ENCODE data around the gene SNX21.

- TF ChIP-seq CTCF (IDR thresholded peaks at IDR 0.05; ENCODE audit: insufficient read depth, low read length) (no peak), POLR2AphosphoS5 (IDR thresholded peaks at IDR 0.05; ENCODE audit: low read depth) (no peak), SPI1 (IDR thresholded peaks at IDR 0.05; ENCODE audit: borderline replicate concordance, low read depth) (no peak), GABPA (IDR thresholded peaks at IDR 0.05; ENCODE audit: low read depth) (no peak), REST (IDR thresholded peaks at IDR 0.05; ENCODE audit: insufficient replicate concordance, low read depth) (no peak)
These were observed 20.6 kb upstream of the SNX21 start for GRCh38 chr20:45813006-45813340.

Data from HL-60 (cell line).